Measurements from ENCODE around the gene KIF1A.

GRCh38 chr2:240746671-240747070 is 73.3 kb downstream of the KIF1A start:
- TF ChIP-seq FOXP2 (optimal IDR thresholded peaks at IDR 0.05; ENCODE audit: borderline replicate concordance, extremely low read depth, extremely low read length, insufficient read depth) (no peak), REST (IDR thresholded peaks at IDR 0.05; ENCODE audit: insufficient read depth in 1 of 2, low read depth in 2 of 2, low read length in 2 of 2) (no peak)
